Keratinocyte (primary cell): Measurements from ENCODE around the gene LRRC4. TPM values are rescaled to one million over a fixed set of nuclear protein-coding genes. Genes with fewer than 3 reads are reported as not detected.

ENCODE experiments used
- DNase-seq: peaks from one replicate; pipeline ENCODE4 v3.0.0-alpha.2; 2011; ENCODE audit warnings: low read depth, missing footprints, low spot score
- FAIRE-seq: peaks from 2 replicates; lab custom pipeline; 2011; peaks lifted over from hg19 to GRCh38; lab: Jason Lieb, UNC
- H2AFZ ChIP-seq: 2 replicates; pipeline ENCODE4 v1.6.0; 2012; ENCODE audit warnings: low read length, control low read depth, inconsistent platforms; ENCODE audit not compliant: control insufficient read depth
- H3K27ac ChIP-seq: 2 replicates; pipeline ENCODE4 v1.5.1; 2011; ENCODE audit warnings: low read length; ENCODE audit not compliant: control insufficient read depth, insufficient read depth
- H3K27me3 ChIP-seq: 3 replicates; pipeline ENCODE4 v1.6.0; 2011; ENCODE audit warnings: low read length; ENCODE audit not compliant: control insufficient read depth, insufficient read depth; ENCODE audit errors: extremely low read depth
- H3K36me3 ChIP-seq, 2 experiments: 2 replicates in 1 of 2; 3 replicates in 1 of 2; pipeline ENCODE4 v1.5.1; 2011; ENCODE audit warnings: low read length in 2 of 2, mild to moderate bottlenecking in 1 of 2; ENCODE audit not compliant: control insufficient read depth in 2 of 2, insufficient read depth in 2 of 2; ENCODE audit errors: extremely low read depth in 1 of 2
- H3K4me1 ChIP-seq: 3 replicates; pipeline ENCODE4 v1.5.1; 2011; ENCODE audit warnings: low read length; ENCODE audit not compliant: control insufficient read depth, insufficient read depth; ENCODE audit errors: extremely low read depth
- H3K4me2 ChIP-seq: 3 replicates; pipeline ENCODE4 v1.6.0; 2011; ENCODE audit warnings: low read depth, low read length; ENCODE audit not compliant: control insufficient read depth, insufficient read depth; ENCODE audit errors: extremely low read depth
- H3K4me3 ChIP-seq, 3 experiments: fragments of 200-600 bp in 1 of 3; sonication (generic) in 1 of 3; 2 replicates in 2 of 3; 3 replicates in 1 of 3; pipeline ENCODE4 v1.5.1; 2011 to 2016; ENCODE audit warnings: low read length in 3 of 3, mild to moderate bottlenecking in 3 of 3, control low read depth in 2 of 3, inconsistent platforms in 1 of 3, low read depth in 1 of 3, mixed read lengths in 1 of 3, mixed run types in 1 of 3, moderate library complexity in 1 of 3; ENCODE audit not compliant: control insufficient read depth in 2 of 3, insufficient read depth in 2 of 3; ENCODE audit errors: extremely low read depth in 1 of 3
- H3K79me2 ChIP-seq: 2 replicates; pipeline ENCODE4 v1.6.0; 2012; ENCODE audit warnings: low read length; ENCODE audit not compliant: control insufficient read depth, insufficient read depth
- H3K9ac ChIP-seq: 3 replicates; pipeline ENCODE4 v1.6.0; 2011; ENCODE audit warnings: low read length; ENCODE audit not compliant: control insufficient read depth, insufficient read depth; ENCODE audit errors: extremely low read depth
- H3K9me1 ChIP-seq: 3 replicates; pipeline ENCODE4 v1.6.0; 2011; ENCODE audit warnings: low read length; ENCODE audit not compliant: control insufficient read depth, insufficient read depth; ENCODE audit errors: extremely low read depth
- H3K9me3 ChIP-seq: 2 replicates; pipeline ENCODE4 v1.5.1; 2012; ENCODE audit warnings: low read depth, low read length; ENCODE audit not compliant: control insufficient read depth
- H4K20me1 ChIP-seq: 3 replicates; pipeline ENCODE4 v1.6.0; 2011; ENCODE audit warnings: low read length; ENCODE audit not compliant: control insufficient read depth, insufficient read depth; ENCODE audit errors: extremely low read depth
- CTCF ChIP-seq, 3 experiments: IDR thresholded peaks in 1 of 3; conservative IDR thresholded peaks in 1 of 3; optimal IDR thresholded peaks in 1 of 3; 2 replicates in 2 of 3; 3 replicates in 1 of 3; pipeline versions ENCODE3 to v1.5.1; 2011; ENCODE audit warnings: low read length in 3 of 3, mild to moderate bottlenecking in 3 of 3, moderate library complexity in 2 of 3, control low read depth in 1 of 3, inconsistent platforms in 1 of 3; ENCODE audit not compliant: insufficient read depth in 2 of 3; ENCODE audit errors: extremely low read depth in 1 of 3
- EZH2 ChIP-seq: IDR thresholded peaks from one replicate; pipeline ENCODE4 v1.6.1; 2012; ENCODE audit warnings: inconsistent platforms, mild to moderate bottlenecking, low read length, moderate library complexity
- dilution Hi-C: fragments of 300-500 bp; cut with MboI; formaldehyde crosslinking; loops from one replicate; pipeline ENCODE4 v1.7.0; 2020; ENCODE audit warnings: low sequenced_read_pairs; ENCODE audit not compliant: extremely low pct_ligation_motif_present
- polyA plus RNA-seq, 5 experiments: library from polyadenylated mRNA; depleted of rRNA in 3 of 5; stranded (reverse) in 3 of 5; stranded (forward) in 1 of 5; unstranded in 1 of 5; fragments of >200 nt; gene quantifications; 1 replicate in 1 of 5; 2 replicates in 3 of 5; 3 replicates in 1 of 5; pipeline versions ENCODE4 v1.2.1 to v1.2.3, GENCODE V29; 2011 to 2012; ENCODE audit warnings: missing spikeins in 2 of 5, low read depth in 1 of 5, low replicate concordance in 1 of 5

The LRRC4 gene
- polyA plus RNA-seq, 1 donor (not counting 4 experiments of a cell fraction or from before 2014, with no cell fraction given): 0.07 TPM

- DNase-seq (no peak), FAIRE-seq (no peak)
- no peaks in the 10 kb centered on the region for H3K27me3 ChIP-seq
- no peak overlapping the region for H3K27ac ChIP-seq
- H3K4me1 ChIP-seq: no peaks in the 10 kb centered on the region
- H4K20me1 ChIP-seq: peaks cover 5% of the 10 kb centered on the region
- H3K36me3 ChIP-seq: peaks cover 14 to 21% of the 10 kb centered on the region in 2 experiments
- H3K4me3 ChIP-seq: no peak overlapping the region
- no peak overlapping the region for H2AFZ ChIP-seq
- H3K9ac ChIP-seq: no peak overlapping the region
- H3K9me3 ChIP-seq: no peaks in the 10 kb centered on the region
- no peaks in the 10 kb centered on the region for H3K79me2 ChIP-seq
- H3K9me1 ChIP-seq: no peaks in the 10 kb centered on the region
- no peak overlapping the region for H3K4me2 ChIP-seq
- dilution Hi-C loops: no loop called here
- TF ChIP-seq CTCF (optimal IDR thresholded peaks at IDR 0.05 in 1 of 3, IDR thresholded peaks at IDR 0.05 in 1 of 3, conservative IDR thresholded peaks at IDR 0.05 in 1 of 3; ENCODE audit: extremely low read depth in 1 of 3, insufficient read depth in 2 of 3, low read length in 3 of 3): no peak
- TF ChIP-seq EZH2: no peak
Observed at GRCh38 chr7:128066858-128067257, 35.6 kb upstream of the LRRC4 start.

GRCh38 chr7:128066395-128066794, 35.2 kb upstream of the LRRC4 start:
- DNase-seq (no peak), FAIRE-seq (no peak)
- H3K27ac ChIP-seq: no peak overlapping the region
- TF ChIP-seq EZH2: no peak
- no peak for TF ChIP-seq CTCF (optimal IDR thresholded peaks at IDR 0.05 in 1 of 3, IDR thresholded peaks at IDR 0.05 in 1 of 3, conservative IDR thresholded peaks at IDR 0.05 in 1 of 3; ENCODE audit: extremely low read depth in 1 of 3, insufficient read depth in 2 of 3, low read length in 3 of 3)
- peaks cover 6% of the 10 kb centered on the region for H4K20me1 ChIP-seq
- no peak overlapping the region for H3K4me3 ChIP-seq
- no peaks in the 10 kb centered on the region for H3K79me2 ChIP-seq
- no peaks in the 10 kb centered on the region for H3K4me1 ChIP-seq
- H3K9me1 ChIP-seq: no peaks in the 10 kb centered on the region
- H2AFZ ChIP-seq: no peak overlapping the region
- H3K9ac ChIP-seq: no peak overlapping the region
- dilution Hi-C loops: no loop called here
- H3K36me3 ChIP-seq: peaks cover 13 to 21% of the 10 kb centered on the region in 2 experiments
- no peaks in the 10 kb centered on the region for H3K27me3 ChIP-seq
- no peak overlapping the region for H3K4me2 ChIP-seq
- no peaks in the 10 kb centered on the region for H3K9me3 ChIP-seq
